GM19023 (cell line): ENCODE data around the gene HIVEP3.

Source experiments
- ATAC-seq: cut with Tn5 transposase; IDR thresholded peaks from one replicate; pipeline ENCODE4 v1.9.1; 2021; ENCODE audit warnings: mild to moderate bottlenecking, moderate library complexity; ENCODE audit not compliant: unreplicated experiment

HIVEP3 gene

GRCh38 chr1:41716188-41717130 is 202.3 kb downstream of the HIVEP3 start:
- no peak for ATAC-seq

GRCh38 chr1:41715441-41716095 is 203.2 kb downstream of the HIVEP3 start:
- no peak for ATAC-seq

- ATAC-seq: no peak
Measured at GRCh38 chr1:41714638-41715389, 203.9 kb downstream of the HIVEP3 start.

GRCh38 chr1:41713557-41714327 is 205.0 kb downstream of the HIVEP3 start:
- ATAC-seq: no peak

DNA sequence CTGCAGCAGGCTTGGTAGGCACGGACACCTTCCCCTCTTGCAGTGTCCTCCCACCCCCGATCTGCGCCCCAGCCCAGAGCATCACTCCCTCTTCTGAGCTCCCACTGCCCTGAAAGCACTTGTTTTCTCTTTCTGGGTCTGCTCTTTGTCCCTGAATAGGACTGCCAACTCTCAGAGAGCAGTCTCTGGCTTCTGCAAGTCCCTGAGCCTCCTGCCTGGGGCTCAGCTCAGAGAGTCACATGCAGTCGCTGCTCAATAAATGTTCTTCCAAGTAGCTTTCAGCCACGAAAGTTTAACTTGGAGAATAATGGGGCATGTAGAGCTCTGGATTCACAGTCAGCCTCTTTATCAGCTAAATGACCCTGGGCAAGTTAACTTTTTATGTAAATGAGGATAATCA is 205.6 kb downstream of the HIVEP3 start:
- ATAC-seq: no peak

GRCh38 chr1:41712695-41713094 is 206.0 kb downstream of the HIVEP3 start:
- ATAC-seq: no peak

- ATAC-seq: no peak
Measured at GRCh38 chr1:41712081-41712480, 206.6 kb downstream of the HIVEP3 start.

GRCh38 chr1:41711581-41711980 is 207.1 kb downstream of the HIVEP3 start:
- no peak for ATAC-seq

DNA sequence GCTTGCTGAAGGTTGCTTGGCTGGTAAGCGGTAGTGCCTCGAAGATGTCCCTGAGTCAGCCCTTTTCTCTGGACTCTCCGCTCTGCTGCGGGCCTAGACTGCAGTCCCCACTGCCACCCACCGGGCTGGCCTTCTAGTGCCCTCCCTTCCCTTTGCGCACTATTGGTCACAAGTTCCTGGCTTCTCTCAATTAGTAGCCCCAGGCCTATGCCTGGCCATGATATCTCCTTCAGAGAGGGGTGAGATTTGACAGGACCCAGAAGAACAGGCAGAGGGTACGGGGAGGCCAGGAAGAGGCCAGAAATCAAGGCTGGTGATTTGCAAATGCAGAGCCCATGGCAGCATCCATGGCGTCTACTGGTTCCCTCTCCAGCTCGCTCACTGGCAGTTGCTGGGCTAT is 207.7 kb downstream of the HIVEP3 start:
- ATAC-seq: no peak

GRCh38 chr1:41709873-41710272 is 208.8 kb downstream of the HIVEP3 start:
- no peak for ATAC-seq

GRCh38 chr1:41709331-41709730 is 209.4 kb downstream of the HIVEP3 start:
- ATAC-seq: no peak

DNA sequence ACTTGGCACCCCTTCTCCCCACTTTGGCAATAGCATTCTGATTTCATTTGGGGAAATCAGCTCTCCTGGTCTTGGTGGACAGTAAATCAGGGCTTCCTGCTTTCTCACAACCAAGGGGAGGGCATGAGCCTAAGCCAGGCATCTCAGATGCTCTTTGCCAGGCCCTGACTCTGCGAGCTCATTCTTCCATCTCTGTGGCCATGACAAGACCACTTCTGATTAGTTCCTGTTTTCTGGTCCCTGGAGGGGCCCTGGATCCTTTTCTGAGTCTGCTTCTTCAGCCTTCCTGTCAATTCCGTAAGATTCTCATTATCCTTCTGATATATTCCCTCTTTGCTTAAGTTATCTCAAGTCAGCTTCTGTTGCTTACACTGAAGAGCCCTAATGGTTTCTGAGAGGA is 210.4 kb downstream of the HIVEP3 start:
- ATAC-seq: no peak

DNA sequence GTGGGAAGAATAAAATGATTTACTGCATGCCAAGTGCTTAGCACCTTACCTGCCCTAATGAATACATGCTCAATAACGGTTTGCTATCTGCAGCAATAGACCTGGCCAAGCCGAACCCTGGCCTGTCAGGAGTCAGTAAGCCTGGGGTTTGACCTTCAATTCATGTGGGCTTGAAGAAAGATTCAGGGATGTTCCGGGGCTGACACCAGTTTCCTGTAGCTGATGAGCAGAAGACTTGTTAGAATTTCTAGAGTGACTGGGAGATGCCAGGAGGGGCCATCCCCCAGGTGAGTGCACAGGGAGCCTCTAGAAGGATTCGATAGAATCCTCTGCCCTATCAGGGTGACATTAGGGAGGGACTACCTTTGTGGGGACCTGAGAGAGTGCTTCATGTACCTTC is 210.9 kb downstream of the HIVEP3 start:
- no peak for ATAC-seq

DNA sequence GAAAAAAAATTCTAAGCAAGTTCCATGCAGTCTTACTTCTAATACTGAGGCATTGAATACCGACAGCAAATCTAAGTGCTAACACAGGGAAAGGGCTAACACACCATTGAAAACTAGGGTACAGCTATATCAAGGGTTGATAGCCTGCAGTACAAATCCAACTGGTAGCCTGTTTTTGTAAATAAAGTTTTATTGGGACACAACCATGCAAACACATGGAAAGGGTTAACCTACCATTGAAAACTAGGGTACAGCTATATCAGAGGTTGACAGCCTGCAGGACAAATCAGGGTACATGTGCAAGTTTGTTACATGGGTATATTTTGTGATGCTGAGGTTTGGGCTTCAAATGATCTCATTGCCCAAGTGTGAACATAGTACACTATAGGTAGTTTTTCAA is 212.9 kb downstream of the HIVEP3 start:
- no peak for ATAC-seq

DNA sequence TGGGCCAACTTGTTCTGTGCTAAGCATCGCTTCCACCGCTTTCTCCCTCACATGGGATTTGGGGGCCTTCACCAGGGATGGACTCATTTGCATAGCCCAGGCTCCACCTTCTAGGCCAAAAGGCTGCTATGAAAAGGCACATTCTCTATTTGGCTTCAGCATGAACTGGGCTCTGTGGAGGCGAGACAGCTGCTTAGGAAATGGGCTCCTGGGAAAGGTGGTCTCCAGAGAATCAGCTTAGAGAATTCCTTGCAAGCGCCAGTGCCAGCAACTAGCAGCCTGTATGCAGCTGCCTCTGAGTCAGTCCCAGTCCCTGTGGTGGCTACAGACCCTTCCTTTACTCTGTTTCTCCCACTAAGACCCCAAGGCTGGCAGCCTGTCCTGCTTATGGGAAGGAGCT is 214.5 kb downstream of the HIVEP3 start:
- ATAC-seq: no peak

GRCh38 chr1:41702771-41703170 is 216.0 kb downstream of the HIVEP3 start:
- no peak for ATAC-seq

DNA sequence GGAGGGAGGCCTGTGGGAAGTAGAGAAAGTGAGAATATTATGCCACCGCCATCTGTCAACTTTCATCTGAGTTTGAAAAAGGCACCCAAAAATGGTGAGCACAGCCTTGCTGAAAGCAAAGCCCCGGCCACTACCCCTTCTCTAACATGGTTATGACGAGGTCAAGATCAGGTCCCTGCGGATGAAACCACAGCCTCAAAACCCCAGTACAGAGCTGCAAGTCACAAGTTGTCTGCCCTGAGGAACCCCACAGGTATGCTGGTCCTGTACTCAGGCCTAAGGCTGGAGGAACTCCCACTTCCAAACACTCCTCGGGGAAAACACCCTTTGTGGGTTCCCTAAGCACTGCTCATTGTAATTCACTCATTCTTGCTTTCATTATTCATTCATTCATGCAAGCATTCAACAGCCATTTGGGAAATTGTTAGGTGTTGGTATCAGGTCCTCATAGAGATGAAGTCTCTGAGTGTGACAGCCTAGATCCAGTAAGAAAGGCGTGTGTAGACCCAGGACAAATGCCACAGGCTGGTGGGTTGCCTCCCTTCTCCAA is 217.7 kb downstream of the HIVEP3 start:
- ATAC-seq: no peak

GRCh38 chr1:41700581-41700980 is 218.1 kb downstream of the HIVEP3 start:
- no peak for ATAC-seq

- ATAC-seq: no peak
Measured at GRCh38 chr1:41699861-41700248, 218.9 kb downstream of the HIVEP3 start.
